Central memory CD8-positive, alpha-beta T cell (primary cell): ENCODE data around the gene MESD.

Experiments used
- ATAC-seq: fragments of 150-1000 bp; cut with Tn5 transposase; replicated peaks from 2 replicates; pipeline ENCODE4 v1.10.0; 2022; ENCODE audit warnings: mild to moderate bottlenecking, moderate FRiP score, moderate number of reproducible peaks; ENCODE audit not compliant: poor library complexity, severe bottlenecking; ENCODE audit errors: extremely low read depth
- DNase-seq, 2 donors: peaks; one replicate each; pipeline ENCODE4 v3.0.0; 2021; ENCODE audit warnings: low spot score in 2 of 2
- H3K27ac Mint-ChIP-seq: one replicate; pipeline ENCODE4 v1.8.0; 2022; ENCODE audit warnings: low read depth, mild to moderate bottlenecking, moderate library complexity, mixed read lengths
- H3K27me3 Mint-ChIP-seq: one replicate; pipeline ENCODE4 v1.8.0; 2022; ENCODE audit warnings: mixed read lengths
- H3K36me3 Mint-ChIP-seq: one replicate; pipeline ENCODE4 v1.8.0; 2022; ENCODE audit warnings: mild to moderate bottlenecking, moderate library complexity, mixed read lengths; ENCODE audit not compliant: insufficient read depth
- H3K4me1 Mint-ChIP-seq: one replicate; pipeline ENCODE4 v1.8.0; 2022; ENCODE audit warnings: mixed read lengths
- H3K4me3 Mint-ChIP-seq: one replicate; pipeline ENCODE4 v1.8.0; 2022; ENCODE audit warnings: mild to moderate bottlenecking, moderate library complexity, mixed read lengths
- H3K9me3 Mint-ChIP-seq: one replicate; pipeline ENCODE4 v1.8.0; 2022; ENCODE audit warnings: mixed read lengths

MESD gene

GRCh38 chr15:80946576-80946975 is 43.0 kb downstream of the MESD start:
- Mint-ChIP-seq H3K27ac (no peak overlapping the region), H3K9me3 (no peaks in the 10 kb centered on the region), H3K36me3 (peaks cover 15% of the 10 kb centered on the region), H3K4me3 (no peak overlapping the region), H3K27me3 (no peaks in the 10 kb centered on the region), H3K4me1 (peaks cover 5% of the 10 kb centered on the region)
- ATAC-seq, result no peak
- DNase-seq, result no peak

GRCh38 chr15:80945605-80946004 is 44.0 kb downstream of the MESD start:
- ATAC-seq, result no peak
- Mint-ChIP-seq H3K36me3 (peaks cover 13% of the 10 kb centered on the region), H3K9me3 (no peaks in the 10 kb centered on the region), H3K4me3 (no peak overlapping the region), H3K27me3 (no peaks in the 10 kb centered on the region), H3K4me1 (peaks cover 5% of the 10 kb centered on the region), H3K27ac (no peak overlapping the region)
- no peak for DNase-seq

DNA sequence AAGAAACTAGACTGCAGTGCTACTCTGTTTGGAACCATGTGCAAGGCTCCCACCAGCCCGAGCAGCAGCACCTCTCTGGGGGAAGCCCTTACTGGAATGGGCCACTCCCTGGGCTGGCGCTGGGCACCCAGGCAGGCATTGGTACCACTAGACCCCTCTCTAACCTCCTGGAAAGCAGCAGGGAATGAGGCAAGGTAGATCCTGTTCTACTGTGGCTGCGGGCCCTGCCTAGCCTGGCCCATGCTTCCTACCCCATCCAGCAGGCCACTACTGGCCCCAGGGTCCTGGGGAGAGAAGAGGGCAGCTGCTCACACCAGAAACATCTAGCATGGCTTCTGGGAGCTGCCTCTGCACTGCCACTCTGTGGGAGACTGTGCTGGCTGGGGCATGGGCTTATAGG is 44.8 kb downstream of the MESD start:
- H3K27me3 Mint-ChIP-seq, result no peaks in the 10 kb centered on the region
- no peak for DNase-seq
- peaks cover 13% of the 10 kb centered on the region for H3K36me3 Mint-ChIP-seq
- peaks cover 5% of the 10 kb centered on the region for H3K4me1 Mint-ChIP-seq
- no peaks in the 10 kb centered on the region for H3K9me3 Mint-ChIP-seq
- no peak for ATAC-seq
- no peak overlapping the region for H3K4me3 Mint-ChIP-seq
- no peak overlapping the region for H3K27ac Mint-ChIP-seq

- Mint-ChIP-seq H3K27ac (no peak overlapping the region), H3K27me3 (no peaks in the 10 kb centered on the region), H3K9me3 (no peaks in the 10 kb centered on the region), H3K4me3 (no peak overlapping the region), H3K36me3 (peaks cover 13% of the 10 kb centered on the region), H3K4me1 (peaks cover 5% of the 10 kb centered on the region)
- ATAC-seq (no peak), DNase-seq (no peak)
Measured at GRCh38 chr15:80942746-80943565, 46.7 kb downstream of the MESD start.

- Mint-ChIP-seq H3K36me3 (peaks cover 10% of the 10 kb centered on the region), H3K9me3 (no peaks in the 10 kb centered on the region), H3K4me1 (peaks cover 5% of the 10 kb centered on the region), H3K27me3 (no peaks in the 10 kb centered on the region), H3K4me3 (no peak overlapping the region), H3K27ac (no peak overlapping the region)
- ATAC-seq (no peak), DNase-seq (no peak)
Measured at GRCh38 chr15:80942266-80942665, 47.4 kb downstream of the MESD start.

GRCh38 chr15:80940851-80941250 is 48.8 kb downstream of the MESD start:
- Mint-ChIP-seq H3K9me3 (no peaks in the 10 kb centered on the region), H3K27ac (no peak overlapping the region), H3K4me1 (peaks cover 5% of the 10 kb centered on the region), H3K4me3 (no peak overlapping the region), H3K36me3 (peaks cover 13% of the 10 kb centered on the region), H3K27me3 (no peaks in the 10 kb centered on the region)
- DNase-seq, result no peak
- ATAC-seq, result no peak

GRCh38 chr15:80940331-80940730 is 49.3 kb downstream of the MESD start:
- Mint-ChIP-seq H3K27ac (no peak overlapping the region), H3K27me3 (no peaks in the 10 kb centered on the region), H3K36me3 (peaks cover 13% of the 10 kb centered on the region), H3K9me3 (no peaks in the 10 kb centered on the region), H3K4me1 (peaks cover 5% of the 10 kb centered on the region), H3K4me3 (no peak overlapping the region)
- ATAC-seq (no peak), DNase-seq (no peak)

DNA sequence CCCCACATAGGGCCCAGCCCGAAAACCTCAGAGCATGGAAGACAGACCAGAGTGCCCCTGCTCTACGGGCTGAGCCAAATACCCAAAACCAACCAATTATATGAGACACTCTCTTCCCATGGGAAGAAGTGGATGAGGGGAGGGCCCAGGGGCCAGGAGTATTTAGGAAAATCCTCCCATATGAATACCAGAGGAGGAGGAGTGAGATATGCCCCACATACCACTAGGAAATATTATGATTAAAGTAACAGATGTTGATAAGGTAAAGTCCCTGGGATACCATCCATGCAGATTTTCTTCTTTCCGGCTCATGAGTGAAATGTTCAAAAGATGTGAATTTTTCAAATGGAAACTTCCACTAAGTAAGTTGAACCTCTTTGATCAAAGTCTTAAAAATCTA is 50.4 kb downstream of the MESD start:
- peaks cover 9% of the 10 kb centered on the region for H3K36me3 Mint-ChIP-seq
- H3K4me3 Mint-ChIP-seq, result no peak overlapping the region
- H3K27me3 Mint-ChIP-seq, result no peaks in the 10 kb centered on the region
- peaks cover 11% of the 10 kb centered on the region for H3K4me1 Mint-ChIP-seq
- no peak for DNase-seq
- H3K27ac Mint-ChIP-seq, result no peak overlapping the region
- H3K9me3 Mint-ChIP-seq, result no peaks in the 10 kb centered on the region
- no peak for ATAC-seq

DNA sequence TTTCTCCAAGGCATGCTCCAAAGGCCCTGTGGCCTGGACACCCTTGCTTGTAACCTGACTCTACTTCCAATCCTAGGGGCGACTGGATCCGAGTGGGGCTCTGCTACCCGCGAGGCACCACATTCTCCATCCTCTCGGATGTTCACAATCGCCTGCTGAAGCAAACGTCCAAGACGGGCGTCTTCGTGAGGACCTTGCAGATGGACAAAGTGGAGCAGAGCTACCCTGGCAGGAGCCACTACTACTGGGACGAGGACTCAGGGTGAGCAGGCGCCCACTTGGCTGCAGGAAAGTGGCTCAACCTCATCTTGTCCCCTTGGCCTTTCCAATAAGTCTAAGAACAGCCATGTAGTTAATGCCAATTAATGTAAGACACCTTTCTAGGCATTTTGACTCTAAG is 51.9 kb downstream of the MESD start:
- H3K4me3 Mint-ChIP-seq, result no peak overlapping the region
- no peaks in the 10 kb centered on the region for H3K27me3 Mint-ChIP-seq
- peaks cover 7% of the 10 kb centered on the region for H3K36me3 Mint-ChIP-seq
- peaks cover 6% of the 10 kb centered on the region for H3K4me1 Mint-ChIP-seq
- H3K9me3 Mint-ChIP-seq, result no peaks in the 10 kb centered on the region
- H3K27ac Mint-ChIP-seq, result no peak overlapping the region
- DNase-seq (no peak), ATAC-seq (no peak)

- H3K27ac Mint-ChIP-seq, result no peak overlapping the region
- no peak overlapping the region for H3K4me3 Mint-ChIP-seq
- no peaks in the 10 kb centered on the region for H3K27me3 Mint-ChIP-seq
- no peaks in the 10 kb centered on the region for H3K9me3 Mint-ChIP-seq
- no peak for DNase-seq
- ATAC-seq, result no peak
- peaks cover 4% of the 10 kb centered on the region for H3K36me3 Mint-ChIP-seq
- peaks cover 6% of the 10 kb centered on the region for H3K4me1 Mint-ChIP-seq
Measured at GRCh38 chr15:80936288-80937078, 53.1 kb downstream of the MESD start.

GRCh38 chr15:80934761-80935221 is 54.8 kb downstream of the MESD start:
- Mint-ChIP-seq H3K4me3 (no peak overlapping the region), H3K4me1 (peaks cover 6% of the 10 kb centered on the region), H3K36me3 (peaks cover 4% of the 10 kb centered on the region), H3K27me3 (no peaks in the 10 kb centered on the region), H3K27ac (no peak overlapping the region), H3K9me3 (no peaks in the 10 kb centered on the region)
- DNase-seq, result no peak
- ATAC-seq, result no peak

- Mint-ChIP-seq H3K27ac (no peak overlapping the region), H3K4me3 (no peak overlapping the region), H3K9me3 (no peaks in the 10 kb centered on the region), H3K4me1 (peaks cover 6% of the 10 kb centered on the region), H3K36me3 (peaks cover 3% of the 10 kb centered on the region), H3K27me3 (no peaks in the 10 kb centered on the region)
- ATAC-seq (no peak), DNase-seq (no peak)
Measured at GRCh38 chr15:80932989-80933388, 56.6 kb downstream of the MESD start.

GRCh38 chr15:80932513-80932815 is 57.2 kb downstream of the MESD start:
- no peaks in the 10 kb centered on the region for H3K9me3 Mint-ChIP-seq
- no peak overlapping the region for H3K4me3 Mint-ChIP-seq
- no peaks in the 10 kb centered on the region for H3K27me3 Mint-ChIP-seq
- no peak for ATAC-seq
- peaks cover 6% of the 10 kb centered on the region for H3K4me1 Mint-ChIP-seq
- DNase-seq, result no peak
- H3K36me3 Mint-ChIP-seq, result peaks cover 3% of the 10 kb centered on the region
- no peak overlapping the region for H3K27ac Mint-ChIP-seq
